Measurements from ENCODE around the gene ATP9A.

ATP9A gene

GRCh38 chr20:51586005-51586440 is 182.2 kb downstream of the ATP9A start:
- no peak for FAIRE-seq
- no peak for DNase-seq (ENCODE audit: insufficient read length, low spot score)
- TF ChIP-seq POU2F2 (IDR thresholded peaks at IDR 0.05; ENCODE audit: low read depth, low read length) (no peak), PAX5 (IDR thresholded peaks at IDR 0.05; ENCODE audit: insufficient read depth, low read length, severe bottlenecking) (no peak), POLR2AphosphoS5 (IDR thresholded peaks at IDR 0.05; ENCODE audit: low read depth, low read length) (no peak), SPI1 (IDR thresholded peaks at IDR 0.05; ENCODE audit: low read depth, low read length) (no peak), POLR2A (IDR thresholded peaks at IDR 0.05; ENCODE audit: low read depth, low read length) (no peak), TAF1 (IDR thresholded peaks at IDR 0.05; ENCODE audit: low read depth, low read length) (no peak)

- DNase-seq (ENCODE audit: insufficient read length, low spot score): no peak
- TF ChIP-seq PAX5 (IDR thresholded peaks at IDR 0.05; ENCODE audit: insufficient read depth, low read length, severe bottlenecking): no peak
- TF ChIP-seq POLR2AphosphoS5 (IDR thresholded peaks at IDR 0.05; ENCODE audit: low read depth, low read length): no peak
- no peak for TF ChIP-seq TAF1 (IDR thresholded peaks at IDR 0.05; ENCODE audit: low read depth, low read length)
- TF ChIP-seq POLR2A (IDR thresholded peaks at IDR 0.05; ENCODE audit: low read depth, low read length): no peak
- TF ChIP-seq SPI1 (IDR thresholded peaks at IDR 0.05; ENCODE audit: low read depth, low read length): no peak
- TF ChIP-seq POU2F2 (IDR thresholded peaks at IDR 0.05; ENCODE audit: low read depth, low read length): no peak
- FAIRE-seq: no peak
Observed at GRCh38 chr20:51585148-51585547, 183.0 kb downstream of the ATP9A start.

- FAIRE-seq: no peak
- DNase-seq (ENCODE audit: insufficient read length, low spot score): no peak
- TF ChIP-seq POU2F2 (IDR thresholded peaks at IDR 0.05; ENCODE audit: low read depth, low read length): no peak
- TF ChIP-seq POLR2AphosphoS5 (IDR thresholded peaks at IDR 0.05; ENCODE audit: low read depth, low read length): no peak
- no peak for TF ChIP-seq PAX5 (IDR thresholded peaks at IDR 0.05; ENCODE audit: insufficient read depth, low read length, severe bottlenecking)
- no peak for TF ChIP-seq TAF1 (IDR thresholded peaks at IDR 0.05; ENCODE audit: low read depth, low read length)
- TF ChIP-seq SPI1 (IDR thresholded peaks at IDR 0.05; ENCODE audit: low read depth, low read length): no peak
- TF ChIP-seq POLR2A (IDR thresholded peaks at IDR 0.05; ENCODE audit: low read depth, low read length): no peak
Observed at GRCh38 chr20:51584737-51585136, 183.5 kb downstream of the ATP9A start.

GRCh38 chr20:51584116-51584515 is 184.1 kb downstream of the ATP9A start:
- DNase-seq (ENCODE audit: insufficient read length, low spot score) (no peak), FAIRE-seq (no peak)
- TF ChIP-seq TAF1 (IDR thresholded peaks at IDR 0.05; ENCODE audit: low read depth, low read length) (no peak), POLR2A (IDR thresholded peaks at IDR 0.05; ENCODE audit: low read depth, low read length) (no peak), SPI1 (IDR thresholded peaks at IDR 0.05; ENCODE audit: low read depth, low read length) (no peak), POU2F2 (IDR thresholded peaks at IDR 0.05; ENCODE audit: low read depth, low read length) (no peak), POLR2AphosphoS5 (IDR thresholded peaks at IDR 0.05; ENCODE audit: low read depth, low read length) (no peak)

GRCh38 chr20:51583499-51583898 is 184.7 kb downstream of the ATP9A start:
- no peak for TF ChIP-seq PAX5 (IDR thresholded peaks at IDR 0.05; ENCODE audit: insufficient read depth, low read length, severe bottlenecking)
- no peak for TF ChIP-seq POLR2AphosphoS5 (IDR thresholded peaks at IDR 0.05; ENCODE audit: low read depth, low read length)
- TF ChIP-seq POU2F2 (IDR thresholded peaks at IDR 0.05; ENCODE audit: low read depth, low read length): no peak
- TF ChIP-seq POLR2A (IDR thresholded peaks at IDR 0.05; ENCODE audit: low read depth, low read length): no peak
- no peak for TF ChIP-seq TAF1 (IDR thresholded peaks at IDR 0.05; ENCODE audit: low read depth, low read length)
- TF ChIP-seq SPI1 (IDR thresholded peaks at IDR 0.05; ENCODE audit: low read depth, low read length): no peak
- DNase-seq (ENCODE audit: insufficient read length, low spot score) (no peak), FAIRE-seq (no peak)

- TF ChIP-seq SPI1 (IDR thresholded peaks at IDR 0.05; ENCODE audit: low read depth, low read length) (no peak), TAF1 (IDR thresholded peaks at IDR 0.05; ENCODE audit: low read depth, low read length) (no peak), PAX5 (IDR thresholded peaks at IDR 0.05; ENCODE audit: insufficient read depth, low read length, severe bottlenecking) (no peak), POU2F2 (IDR thresholded peaks at IDR 0.05; ENCODE audit: low read depth, low read length) (no peak), POLR2AphosphoS5 (IDR thresholded peaks at IDR 0.05; ENCODE audit: low read depth, low read length) (no peak), POLR2A (IDR thresholded peaks at IDR 0.05; ENCODE audit: low read depth, low read length) (no peak)
- no peak for FAIRE-seq
Observed at GRCh38 chr20:51583073-51583472, 185.1 kb downstream of the ATP9A start.

GRCh38 chr20:51581571-51581970 is 186.6 kb downstream of the ATP9A start:
- no peak for TF ChIP-seq TAF1 (IDR thresholded peaks at IDR 0.05; ENCODE audit: low read depth, low read length)
- no peak for TF ChIP-seq POLR2AphosphoS5 (IDR thresholded peaks at IDR 0.05; ENCODE audit: low read depth, low read length)
- TF ChIP-seq SPI1 (IDR thresholded peaks at IDR 0.05; ENCODE audit: low read depth, low read length): no peak
- no peak for DNase-seq (ENCODE audit: insufficient read length, low spot score)
- no peak for FAIRE-seq

More at GRCh38 chr20:51583073-51583472, 185.1 kb downstream of the ATP9A start:
- no peak for DNase-seq (ENCODE audit: insufficient read length, low spot score)

- TF ChIP-seq POLR2AphosphoS5 (IDR thresholded peaks at IDR 0.05; ENCODE audit: low read depth, low read length) (no peak), TAF1 (IDR thresholded peaks at IDR 0.05; ENCODE audit: low read depth, low read length) (no peak), SPI1 (IDR thresholded peaks at IDR 0.05; ENCODE audit: low read depth, low read length) (no peak), POLR2A (IDR thresholded peaks at IDR 0.05; ENCODE audit: low read depth, low read length) (no peak), POU2F2 (IDR thresholded peaks at IDR 0.05; ENCODE audit: low read depth, low read length) (no peak), PAX5 (IDR thresholded peaks at IDR 0.05; ENCODE audit: insufficient read depth, low read length, severe bottlenecking) (no peak)
- DNase-seq (ENCODE audit: insufficient read length, low spot score) (no peak), FAIRE-seq (no peak)
Observed at GRCh38 chr20:51579137-51579536, 189.1 kb downstream of the ATP9A start.

- DNase-seq (ENCODE audit: insufficient read length, low spot score): no peak
- TF ChIP-seq PAX5 (IDR thresholded peaks at IDR 0.05; ENCODE audit: insufficient read depth, low read length, severe bottlenecking): no peak
- no peak for TF ChIP-seq POLR2AphosphoS5 (IDR thresholded peaks at IDR 0.05; ENCODE audit: low read depth, low read length)
- TF ChIP-seq TAF1 (IDR thresholded peaks at IDR 0.05; ENCODE audit: low read depth, low read length): no peak
- no peak for TF ChIP-seq POLR2A (IDR thresholded peaks at IDR 0.05; ENCODE audit: low read depth, low read length)
- no peak for TF ChIP-seq SPI1 (IDR thresholded peaks at IDR 0.05; ENCODE audit: low read depth, low read length)
- no peak for TF ChIP-seq POU2F2 (IDR thresholded peaks at IDR 0.05; ENCODE audit: low read depth, low read length)
- no peak for FAIRE-seq
Observed at GRCh38 chr20:51578145-51578459, 190.1 kb downstream of the ATP9A start.

GRCh38 chr20:51577432-51578144 is 190.6 kb downstream of the ATP9A start:
- no peak for FAIRE-seq
- TF ChIP-seq POU2F2 (IDR thresholded peaks at IDR 0.05; ENCODE audit: low read depth, low read length): no peak
- TF ChIP-seq POLR2A (IDR thresholded peaks at IDR 0.05; ENCODE audit: low read depth, low read length): no peak
- TF ChIP-seq PAX5 (IDR thresholded peaks at IDR 0.05; ENCODE audit: insufficient read depth, low read length, severe bottlenecking): no peak
- TF ChIP-seq SPI1 (IDR thresholded peaks at IDR 0.05; ENCODE audit: low read depth, low read length): no peak
- TF ChIP-seq POLR2AphosphoS5 (IDR thresholded peaks at IDR 0.05; ENCODE audit: low read depth, low read length): no peak
- TF ChIP-seq TAF1 (IDR thresholded peaks at IDR 0.05; ENCODE audit: low read depth, low read length): no peak
- no peak for DNase-seq (ENCODE audit: insufficient read length, low spot score)
